Activated CD4-positive, alpha-beta T cell treated with anti-CD3 and anti-CD28 coated beads, Interleukin-2, amount 10 ng/mL, durations not matched to agents 7 days and 5 days (primary cell): ENCODE measurements around the gene NCL. TPM values are rescaled to one million over a fixed set of nuclear protein-coding genes. Genes with fewer than 3 reads are reported as not detected.

Experiments used
- CTCF ChIA-PET: fragments of 350-600 bp; sonication (Branson Sonifier 250); formaldehyde crosslinking; loops from one replicate; lab custom pipeline; 2021; ENCODE audit warnings: antibody characterized with exemption; lab: Charles Lee
- POLR2A ChIA-PET: fragments of 350-600 bp; sonication (Branson Sonifier 250); formaldehyde crosslinking; loops from one replicate; lab custom pipeline; 2021; ENCODE audit warnings: antibody characterized with exemption; lab: Charles Lee
- DNase-seq: peaks from one replicate; pipeline ENCODE4 v3.0.0-alpha.2; 2020
- H3K27ac Mint-ChIP-seq: one replicate; pipeline ENCODE4 v1.8.0; 2021; ENCODE audit warnings: mild to moderate bottlenecking, moderate library complexity, mixed read lengths
- H3K27me3 Mint-ChIP-seq: one replicate; pipeline ENCODE4 v1.8.0; 2021; ENCODE audit warnings: mixed read lengths
- H3K36me3 Mint-ChIP-seq: one replicate; pipeline ENCODE4 v1.8.0; 2021; ENCODE audit warnings: low read depth, mixed read lengths
- H3K4me1 Mint-ChIP-seq: one replicate; pipeline ENCODE4 v1.8.0; 2021; ENCODE audit warnings: mixed read lengths
- H3K4me3 Mint-ChIP-seq: one replicate; pipeline ENCODE4 v1.8.0; 2021; ENCODE audit warnings: mild to moderate bottlenecking, moderate library complexity, mixed read lengths
- H3K9me3 Mint-ChIP-seq: one replicate; pipeline ENCODE4 v1.8.0; 2021; ENCODE audit warnings: mixed read lengths
- total RNA-seq, 2 experiments: library from RNA; stranded (reverse); gene quantifications; one replicate each; pipeline ENCODE4 v1.2.3, GENCODE V29; 2021

Gene NCL, protein sequence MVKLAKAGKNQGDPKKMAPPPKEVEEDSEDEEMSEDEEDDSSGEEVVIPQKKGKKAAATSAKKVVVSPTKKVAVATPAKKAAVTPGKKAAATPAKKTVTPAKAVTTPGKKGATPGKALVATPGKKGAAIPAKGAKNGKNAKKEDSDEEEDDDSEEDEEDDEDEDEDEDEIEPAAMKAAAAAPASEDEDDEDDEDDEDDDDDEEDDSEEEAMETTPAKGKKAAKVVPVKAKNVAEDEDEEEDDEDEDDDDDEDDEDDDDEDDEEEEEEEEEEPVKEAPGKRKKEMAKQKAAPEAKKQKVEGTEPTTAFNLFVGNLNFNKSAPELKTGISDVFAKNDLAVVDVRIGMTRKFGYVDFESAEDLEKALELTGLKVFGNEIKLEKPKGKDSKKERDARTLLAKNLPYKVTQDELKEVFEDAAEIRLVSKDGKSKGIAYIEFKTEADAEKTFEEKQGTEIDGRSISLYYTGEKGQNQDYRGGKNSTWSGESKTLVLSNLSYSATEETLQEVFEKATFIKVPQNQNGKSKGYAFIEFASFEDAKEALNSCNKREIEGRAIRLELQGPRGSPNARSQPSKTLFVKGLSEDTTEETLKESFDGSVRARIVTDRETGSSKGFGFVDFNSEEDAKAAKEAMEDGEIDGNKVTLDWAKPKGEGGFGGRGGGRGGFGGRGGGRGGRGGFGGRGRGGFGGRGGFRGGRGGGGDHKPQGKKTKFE
- total RNA-seq: 100 to 1,000 TPM; 542 to 599 TPM

GRCh38 chr2:231463698-231464575 lies at the start of gene NCL:
TSS of gene NCL (minus strand) at chr2:231464484. CDS start at chr2:231464353, 131 bp downstream.
- H3K27ac Mint-ChIP-seq: peak within 1 kb of the TSS; percentile 100
- H3K9me3 Mint-ChIP-seq: no peaks in the 10 kb centered on the region
- peaks cover 52% of the 10 kb centered on the region for H3K4me1 Mint-ChIP-seq
- ChIA-PET CTCF (interaction anchor here (0.6 to 7.8 kb wide), 17 partner anchors 8 to 407 kb away, joined by 3 to 85 read pairs (median 4); partner anchors contain the start of gene PSMD1), POLR2A (interaction anchor here (0.6 to 1.9 kb wide), 11 partner anchors 10 to 846 kb away, joined by 3 to 6 read pairs (median 4); partner anchors contain the start of gene HTR2B)
- H3K36me3 Mint-ChIP-seq: peaks cover 44% of the 10 kb centered on the region
- DNase-seq: peak; percentile 90
- H3K27me3 Mint-ChIP-seq: no peaks in the 10 kb centered on the region
- peak within 1 kb of the TSS; percentile 95 for H3K4me3 Mint-ChIP-seq

DNA sequence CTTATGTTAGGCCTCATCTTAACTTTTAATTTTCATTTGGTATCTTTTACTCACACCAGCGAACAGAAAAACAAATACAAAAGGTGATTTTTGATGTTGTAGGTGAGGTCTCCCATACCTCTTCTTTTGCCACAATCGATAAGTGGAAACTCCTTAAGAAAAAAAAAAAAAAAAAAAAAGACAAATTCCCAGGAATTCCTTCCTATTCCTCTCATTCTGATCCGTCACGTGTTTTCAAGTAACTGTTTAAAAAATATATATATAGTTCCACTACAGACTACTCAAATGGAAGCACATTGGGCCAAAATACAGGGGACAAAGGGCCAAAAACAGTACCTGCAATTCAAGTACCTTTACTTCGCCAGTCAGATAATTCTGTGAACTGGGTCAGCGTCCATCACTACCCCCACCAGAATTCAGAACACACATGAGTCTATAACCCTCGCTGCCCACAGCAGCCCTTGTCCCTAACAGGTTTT lies 49.5 kb upstream of the NCL start:
- Mint-ChIP-seq H3K36me3 (no peaks in the 10 kb centered on the region), H3K4me1 (peaks cover 28% of the 10 kb centered on the region), H3K4me3 (peak overlapping the region; percentile 86), H3K9me3 (no peaks in the 10 kb centered on the region), H3K27ac (peak overlapping the region; percentile 92), H3K27me3 (no peaks in the 10 kb centered on the region)
- CTCF ChIA-PET: no interaction called here
- DNase-seq: no peak
- POLR2A ChIA-PET: interaction anchor here (0.6 kb wide), 1 partner anchor 9 kb away, joined by 3 read pairs; no protein-coding TSS in a partner anchor

GRCh38 chr2:231512222-231512621 lies 47.9 kb upstream of the NCL start:
- H3K9me3 Mint-ChIP-seq: no peaks in the 10 kb centered on the region
- POLR2A ChIA-PET: no interaction called here
- H3K27ac Mint-ChIP-seq: no peak overlapping the region
- CTCF ChIA-PET: interaction anchor here (0.8 to 1.4 kb wide), 5 partner anchors 31 to 230 kb away, joined by 3 to 6 read pairs (median 4); no protein-coding TSS in a partner anchor
- no peak for DNase-seq
- peaks cover 24% of the 10 kb centered on the region for H3K4me1 Mint-ChIP-seq
- no peaks in the 10 kb centered on the region for H3K27me3 Mint-ChIP-seq
- H3K4me3 Mint-ChIP-seq: peak overlapping the region; percentile 7
- H3K36me3 Mint-ChIP-seq: no peaks in the 10 kb centered on the region

DNA sequence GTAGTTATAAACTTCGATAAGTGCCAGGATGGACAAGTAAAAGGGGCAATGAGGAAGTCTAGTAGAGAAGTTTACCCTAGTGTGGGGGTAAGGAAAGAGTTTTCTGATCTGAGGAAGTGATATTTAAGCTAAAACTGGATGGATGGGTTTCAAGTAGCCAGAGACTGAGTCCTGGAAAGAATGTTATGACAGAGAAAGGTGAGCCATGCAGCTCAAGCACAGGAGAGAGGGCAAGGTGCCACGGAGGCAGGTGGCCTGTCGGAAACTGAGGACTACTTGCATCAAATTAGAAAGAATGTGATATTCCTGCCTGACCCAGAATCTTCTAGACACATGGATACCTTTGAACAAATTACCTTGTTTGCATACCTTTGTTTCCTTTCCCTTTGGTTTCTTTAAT lies 39.5 kb upstream of the NCL start:
- Mint-ChIP-seq H3K4me3 (no peak overlapping the region), H3K36me3 (no peaks in the 10 kb centered on the region), H3K9me3 (no peaks in the 10 kb centered on the region), H3K27me3 (no peaks in the 10 kb centered on the region), H3K4me1 (no peaks in the 10 kb centered on the region), H3K27ac (no peak overlapping the region)
- DNase-seq: no peak
- POLR2A ChIA-PET: no interaction called here
- CTCF ChIA-PET: no interaction called here

- Mint-ChIP-seq H3K4me1 (no peaks in the 10 kb centered on the region), H3K27ac (no peak overlapping the region), H3K4me3 (no peak overlapping the region), H3K9me3 (no peaks in the 10 kb centered on the region), H3K27me3 (no peaks in the 10 kb centered on the region), H3K36me3 (no peaks in the 10 kb centered on the region)
- ChIA-PET CTCF (interaction anchor here (1.4 kb wide), 1 partner anchor 14 kb away, joined by 3 read pairs; no protein-coding TSS in a partner anchor), POLR2A (no interaction called here)
- no peak for DNase-seq
Measured at GRCh38 chr2:231502596-231502995, 38.3 kb upstream of the NCL start.

DNA sequence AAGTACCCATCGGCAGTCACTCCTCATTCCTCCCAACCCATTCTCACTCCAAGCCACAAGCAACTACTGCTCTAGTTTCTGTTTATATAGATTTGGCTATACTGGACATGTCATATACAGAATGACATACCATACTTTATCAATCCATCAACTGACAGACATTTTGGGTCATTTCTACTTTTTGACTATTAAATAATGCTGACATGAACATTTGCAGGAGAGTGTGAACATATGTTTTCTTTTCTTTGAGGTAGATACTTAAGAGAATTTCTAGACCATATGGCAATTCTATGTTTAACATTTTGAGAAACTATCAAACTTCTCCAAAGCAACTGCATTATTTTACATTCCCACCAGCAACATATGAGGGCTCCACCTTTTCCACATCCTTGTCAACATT lies 33.4 kb upstream of the NCL start:
- ChIA-PET CTCF (interaction anchor here (0.6 kb wide), 1 partner anchor 40 kb away, joined by 4 read pairs; no protein-coding TSS in a partner anchor), POLR2A (interaction anchor here (0.6 kb wide), 1 partner anchor 66 kb away, joined by 4 read pairs; no protein-coding TSS in a partner anchor)

GRCh38 chr2:231494669-231495068 lies 30.4 kb upstream of the NCL start:
- H3K27me3 Mint-ChIP-seq: no peaks in the 10 kb centered on the region
- CTCF ChIA-PET: interaction anchor here (2.3 kb wide), 1 partner anchor 12 kb away, joined by 10 read pairs; no protein-coding TSS in a partner anchor
- no peak overlapping the region for H3K4me3 Mint-ChIP-seq
- peaks cover 4% of the 10 kb centered on the region for H3K4me1 Mint-ChIP-seq
- POLR2A ChIA-PET: no interaction called here
- H3K36me3 Mint-ChIP-seq: no peaks in the 10 kb centered on the region
- no peak overlapping the region for H3K27ac Mint-ChIP-seq
- no peak for DNase-seq
- H3K9me3 Mint-ChIP-seq: no peaks in the 10 kb centered on the region

More for the DNA sequence above, 33.4 kb upstream of the NCL start:
- Mint-ChIP-seq H3K27me3 (no peaks in the 10 kb centered on the region), H3K27ac (no peak overlapping the region), H3K4me3 (no peak overlapping the region), H3K9me3 (no peaks in the 10 kb centered on the region), H3K36me3 (no peaks in the 10 kb centered on the region), H3K4me1 (peaks cover 4% of the 10 kb centered on the region)
- no peak for DNase-seq

- Mint-ChIP-seq H3K27ac (no peak overlapping the region), H3K4me3 (no peak overlapping the region), H3K9me3 (no peaks in the 10 kb centered on the region), H3K36me3 (no peaks in the 10 kb centered on the region), H3K4me1 (peaks cover 12% of the 10 kb centered on the region), H3K27me3 (no peaks in the 10 kb centered on the region)
- no peak for DNase-seq
- CTCF ChIA-PET: interaction anchor here (0.9 to 1.4 kb wide), 3 partner anchors 12 to 88 kb away, joined by 3 read pairs; partner anchors contain the start of gene NCL
- POLR2A ChIA-PET: no interaction called here
Measured at GRCh38 chr2:231490801-231491200, 26.5 kb upstream of the NCL start.

GRCh38 chr2:231489990-231490389 lies 25.7 kb upstream of the NCL start:
- H3K4me1 Mint-ChIP-seq: peaks cover 11% of the 10 kb centered on the region
- no peaks in the 10 kb centered on the region for H3K36me3 Mint-ChIP-seq
- CTCF ChIA-PET: interaction anchor here (0.9 to 1.4 kb wide), 3 partner anchors 9 to 26 kb away, joined by 3 read pairs; partner anchors contain the start of gene NCL
- H3K27me3 Mint-ChIP-seq: no peaks in the 10 kb centered on the region
- POLR2A ChIA-PET: no interaction called here
- no peak overlapping the region for H3K27ac Mint-ChIP-seq
- no peak overlapping the region for H3K4me3 Mint-ChIP-seq
- no peaks in the 10 kb centered on the region for H3K9me3 Mint-ChIP-seq
- DNase-seq: no peak

DNA sequence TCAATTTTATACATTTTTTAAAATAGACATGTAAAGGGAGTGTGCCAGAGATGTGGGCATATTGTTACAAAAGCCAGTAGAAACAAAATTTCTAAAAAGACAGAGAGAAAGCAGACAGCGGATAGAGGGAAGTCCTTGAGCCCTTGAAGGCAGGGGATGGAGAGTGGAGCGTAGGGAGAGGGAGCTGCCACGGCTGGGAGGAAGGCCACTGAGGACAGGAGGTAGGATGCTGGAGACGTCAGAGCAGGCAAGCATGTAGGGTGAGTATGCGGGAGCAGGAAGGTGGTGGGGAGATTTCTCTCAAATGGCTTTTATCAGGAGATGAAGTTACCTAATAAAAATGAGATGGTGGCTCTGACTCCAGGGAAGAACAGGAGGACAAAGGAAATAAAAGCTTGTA lies 24.0 kb upstream of the NCL start:
- no peak overlapping the region for H3K27ac Mint-ChIP-seq
- no peak overlapping the region for H3K4me3 Mint-ChIP-seq
- H3K36me3 Mint-ChIP-seq: no peaks in the 10 kb centered on the region
- no peaks in the 10 kb centered on the region for H3K9me3 Mint-ChIP-seq
- peaks cover 12% of the 10 kb centered on the region for H3K4me1 Mint-ChIP-seq
- no peaks in the 10 kb centered on the region for H3K27me3 Mint-ChIP-seq
- DNase-seq: no peak
- ChIA-PET CTCF (interaction anchor here (0.5 to 1.2 kb wide), 6 partner anchors 9 to 504 kb away, joined by 3 to 5 read pairs (median 3); no protein-coding TSS in a partner anchor), POLR2A (no interaction called here)

DNA sequence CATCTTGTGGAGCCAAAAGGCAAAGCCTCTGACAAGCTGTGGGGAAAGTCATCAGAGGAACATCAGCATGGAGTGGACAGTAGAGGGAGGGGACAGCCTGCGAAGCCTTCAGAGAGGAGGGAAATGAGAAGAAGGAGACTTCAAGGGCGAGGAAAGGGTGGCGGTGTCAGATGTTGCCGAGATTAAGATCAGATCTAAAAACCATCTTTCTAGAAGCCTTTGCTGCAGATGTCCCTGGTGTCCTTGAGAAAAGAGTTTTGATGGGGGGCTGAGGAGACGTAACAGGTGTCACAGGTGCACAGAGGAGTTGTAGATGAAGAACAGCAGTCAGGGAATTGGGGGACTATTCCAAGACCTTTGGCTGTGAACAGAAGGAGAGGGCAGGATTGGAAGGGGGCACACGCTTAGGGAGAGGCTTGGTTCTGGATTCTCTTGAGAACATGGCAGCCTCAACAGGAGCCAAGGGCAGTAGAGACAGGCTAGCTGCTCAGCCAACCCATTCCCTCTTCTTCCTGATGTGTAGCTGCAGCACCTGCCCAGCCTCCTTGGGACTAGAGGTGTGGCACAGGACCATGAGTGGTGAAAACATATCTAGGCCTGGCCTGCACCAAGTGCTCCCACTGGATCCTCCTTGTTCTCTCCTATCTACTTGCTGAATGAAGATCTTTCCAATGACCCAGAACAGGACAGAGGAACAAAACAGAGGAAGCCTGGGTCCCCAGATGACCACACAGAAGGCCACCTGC lies 22.7 kb upstream of the NCL start:
- Mint-ChIP-seq H3K9me3 (no peaks in the 10 kb centered on the region), H3K27ac (no peak overlapping the region), H3K36me3 (no peaks in the 10 kb centered on the region), H3K27me3 (no peaks in the 10 kb centered on the region), H3K4me1 (peaks cover 22% of the 10 kb centered on the region), H3K4me3 (no peak overlapping the region)
- POLR2A ChIA-PET: no interaction called here
- no peak for DNase-seq
- CTCF ChIA-PET: interaction anchor here (1.8 kb wide), 1 partner anchor 21 kb away, joined by 8 read pairs; no protein-coding TSS in a partner anchor
